ENCODE results near the gene SMIM24.
"Not testable (repeated sequence)": the region's sequence is repeated elsewhere in the genome, so short reads cannot be mapped to it uniquely, and the experiment has no call there.

SMIM24 gene

GRCh38 chr19:3433805-3434540 lies 46.4 kb downstream of the SMIM24 start:
- no peak for DNase-seq (ENCODE audit: low read depth in 3 of 3)

GRCh38 chr19:3433313-3433712 lies 47.0 kb downstream of the SMIM24 start:
- DNase-seq (ENCODE audit: low read depth in 3 of 3): no peak

- DNase-seq (ENCODE audit: low read depth in 3 of 3): no peak
These were observed 48.4 kb downstream of the SMIM24 start for GRCh38 chr19:3431760-3432397.

GRCh38 chr19:3430366-3430680 lies 50.0 kb downstream of the SMIM24 start:
- DNase-seq (ENCODE audit: low read depth in 3 of 3): not testable (repeated sequence)

GRCh38 chr19:3426433-3426832 lies 53.9 kb downstream of the SMIM24 start:
- no peak for DNase-seq (ENCODE audit: low read depth in 3 of 3)

All from stimulated activated CD4-positive, alpha-beta T cell treated with anti-CD3 and anti-CD28 coated beads, TNF-alpha, amount 100 ng/mL, for 24 hours (primary cell).